ENCODE results near the gene MYH6.

DNA sequence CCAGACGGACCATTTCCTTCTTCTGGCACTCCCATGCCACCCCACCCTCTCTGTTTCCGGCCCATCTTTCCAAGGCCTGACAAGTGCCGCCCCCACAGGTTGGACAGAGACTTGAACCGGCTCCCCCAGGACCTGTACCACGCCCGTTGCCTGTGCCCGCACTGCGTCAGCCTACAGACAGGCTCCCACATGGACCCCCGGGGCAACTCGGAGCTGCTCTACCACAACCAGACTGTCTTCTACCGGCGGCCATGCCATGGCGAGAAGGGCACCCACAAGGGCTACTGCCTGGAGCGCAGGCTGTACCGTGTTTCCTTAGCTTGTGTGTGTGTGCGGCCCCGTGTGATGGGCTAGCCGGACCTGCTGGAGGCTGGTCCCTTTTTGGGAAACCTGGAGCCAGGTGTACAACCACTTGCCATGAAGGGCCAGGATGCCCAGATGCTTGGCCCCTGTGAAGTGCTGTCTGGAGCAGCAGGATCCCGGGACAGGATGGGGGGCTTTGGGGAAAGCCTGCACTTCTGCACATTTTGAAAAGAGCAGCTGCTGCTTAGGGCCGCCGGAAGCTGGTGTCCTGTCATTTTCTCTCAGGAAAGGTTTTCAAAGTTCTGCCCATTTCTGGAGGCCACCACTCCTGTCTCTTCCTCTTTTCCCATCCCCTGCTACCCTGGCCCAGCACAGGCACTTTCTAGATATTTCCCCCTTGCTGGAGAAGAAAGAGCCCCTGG is 32.4 kb downstream of the MYH6 start:
- TF ChIP-seq POLR2AphosphoS5 (IDR thresholded peaks at IDR 0.05; ENCODE audit: borderline replicate concordance, low read depth, low read length) (no peak), EZH2 (IDR thresholded peaks at IDR 0.05) (no peak)
